Parathyroid adenoma (tissue), 2 donors: ENCODE results near the gene MRPL14.

ENCODE experiments used
- H2AFZ ChIP-seq: fragments of 300-600 bp; sonication (generic); one replicate; pipeline ENCODE4 v1.7.0; 2017; ENCODE audit warnings: antibody characterized with exemption, mild to moderate bottlenecking
- H3K27ac ChIP-seq: fragments of 300-600 bp; sonication (generic); one replicate; pipeline ENCODE4 v1.7.0; 2017
- H3K27me3 ChIP-seq: fragments of 300-600 bp; sonication (generic); one replicate; pipeline ENCODE4 v1.7.0; 2017; ENCODE audit warnings: low read length; ENCODE audit not compliant: control insufficient read depth, insufficient read depth
- H3K36me3 ChIP-seq: fragments of 300-600 bp; sonication (generic); one replicate; pipeline ENCODE4 v1.7.0; 2017; ENCODE audit warnings: low read length; ENCODE audit not compliant: control insufficient read depth, insufficient read depth
- H3K4me1 ChIP-seq: fragments of 300-600 bp; sonication (generic); one replicate; pipeline ENCODE4 v1.7.0; 2017; ENCODE audit warnings: control low read depth
- H3K4me2 ChIP-seq: fragments of 300-600 bp; sonication (generic); one replicate; pipeline ENCODE4 v1.7.0; 2017; ENCODE audit warnings: low read length
- H3K4me3 ChIP-seq: fragments of 300-600 bp; sonication (generic); one replicate; pipeline ENCODE4 v1.7.0; 2017; ENCODE audit warnings: low read depth, low read length
- H3K79me2 ChIP-seq: fragments of 300-600 bp; sonication (generic); one replicate; pipeline ENCODE4 v1.7.0; 2017; ENCODE audit warnings: control low read depth
- H3K9ac ChIP-seq: fragments of 300-600 bp; sonication (generic); one replicate; pipeline ENCODE4 v1.7.0; 2017; ENCODE audit warnings: mild to moderate bottlenecking
- H3K9me3 ChIP-seq: fragments of 300-600 bp; sonication (generic); one replicate; pipeline ENCODE4 v1.7.0; 2017; ENCODE audit warnings: low read length; ENCODE audit not compliant: control insufficient read depth
- TF ChIP-seq, protein P1 (sequence below): fragments of 300-600 bp; sonication (generic); IDR thresholded peaks from one replicate; pipeline ENCODE4 v1.7.0; 2017; ENCODE audit warnings: antibody characterized with exemption, mild to moderate bottlenecking
- donor health status: primary hyperparathyroidism.

MRPL14 gene

DNA sequence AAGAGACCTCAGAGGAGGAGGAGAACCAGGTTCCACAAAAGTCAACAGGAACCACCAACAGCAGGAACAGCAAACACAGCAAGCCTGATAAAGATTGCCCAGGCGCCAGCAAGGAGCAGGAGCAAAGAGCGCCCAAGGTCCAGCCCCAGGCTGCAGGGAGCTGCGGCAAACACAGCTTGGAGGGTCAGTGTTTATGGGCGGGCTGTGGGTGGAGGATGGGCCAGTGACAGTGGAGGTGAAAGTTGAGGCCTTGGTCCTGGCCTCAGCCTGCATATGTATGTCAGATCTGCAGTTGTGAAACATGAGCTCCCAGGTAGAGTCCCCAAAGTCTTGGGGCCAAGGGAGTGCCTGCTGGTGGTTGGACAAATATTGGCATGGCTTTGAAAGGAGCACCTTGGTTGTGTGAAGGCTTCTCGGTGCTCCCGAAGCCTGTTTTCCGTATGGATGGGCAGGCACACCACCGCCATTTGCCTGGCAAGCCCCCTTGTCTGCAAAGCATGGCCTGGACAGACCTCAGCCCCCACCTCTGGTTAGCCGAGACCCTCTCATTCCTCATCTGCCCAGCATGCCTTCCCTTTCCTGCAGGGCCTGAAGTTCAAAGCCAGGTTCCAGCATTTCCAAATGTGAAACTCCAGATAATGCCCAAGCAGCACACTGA, 29.4 kb upstream of the MRPL14 start:
- Histone ChIP-seq H3K4me2 (no peak overlapping the region), H3K9me3 (no peaks in the 10 kb centered on the region), H3K27ac (no peak overlapping the region), H3K79me2 (no peaks in the 10 kb centered on the region), H3K4me1 (no peaks in the 10 kb centered on the region), H3K4me3 (no peak overlapping the region), H3K36me3 (no peaks in the 10 kb centered on the region), H2AFZ (no peak overlapping the region), H3K27me3 (no peaks in the 10 kb centered on the region), H3K9ac (no peak overlapping the region)
- TF ChIP-seq, protein P1, sequence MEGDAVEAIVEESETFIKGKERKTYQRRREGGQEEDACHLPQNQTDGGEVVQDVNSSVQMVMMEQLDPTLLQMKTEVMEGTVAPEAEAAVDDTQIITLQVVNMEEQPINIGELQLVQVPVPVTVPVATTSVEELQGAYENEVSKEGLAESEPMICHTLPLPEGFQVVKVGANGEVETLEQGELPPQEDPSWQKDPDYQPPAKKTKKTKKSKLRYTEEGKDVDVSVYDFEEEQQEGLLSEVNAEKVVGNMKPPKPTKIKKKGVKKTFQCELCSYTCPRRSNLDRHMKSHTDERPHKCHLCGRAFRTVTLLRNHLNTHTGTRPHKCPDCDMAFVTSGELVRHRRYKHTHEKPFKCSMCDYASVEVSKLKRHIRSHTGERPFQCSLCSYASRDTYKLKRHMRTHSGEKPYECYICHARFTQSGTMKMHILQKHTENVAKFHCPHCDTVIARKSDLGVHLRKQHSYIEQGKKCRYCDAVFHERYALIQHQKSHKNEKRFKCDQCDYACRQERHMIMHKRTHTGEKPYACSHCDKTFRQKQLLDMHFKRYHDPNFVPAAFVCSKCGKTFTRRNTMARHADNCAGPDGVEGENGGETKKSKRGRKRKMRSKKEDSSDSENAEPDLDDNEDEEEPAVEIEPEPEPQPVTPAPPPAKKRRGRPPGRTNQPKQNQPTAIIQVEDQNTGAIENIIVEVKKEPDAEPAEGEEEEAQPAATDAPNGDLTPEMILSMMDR, result no peak

DNA sequence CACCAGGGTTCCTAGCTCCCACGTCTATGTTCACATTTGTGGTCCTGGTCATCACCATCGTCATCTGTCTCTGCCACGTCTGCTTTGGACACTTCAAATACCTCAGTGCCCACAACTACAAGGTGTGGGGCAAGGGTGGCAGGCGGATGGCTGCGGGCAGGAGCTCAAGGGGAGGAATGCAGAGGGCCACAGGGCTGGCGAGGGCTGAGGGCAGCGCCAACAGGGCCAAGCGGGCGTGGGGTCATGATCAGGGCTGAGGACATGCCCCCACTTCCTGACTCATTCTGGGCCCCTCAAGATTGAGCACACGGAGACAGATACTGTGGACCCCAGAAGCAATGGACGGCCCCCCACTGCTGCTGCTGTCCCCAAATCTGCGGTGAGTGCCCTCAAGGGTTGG, 26.8 kb upstream of the MRPL14 start:
- H2AFZ ChIP-seq, result no peak overlapping the region
- no peaks in the 10 kb centered on the region for H3K36me3 ChIP-seq
- no peaks in the 10 kb centered on the region for H3K79me2 ChIP-seq
- no peaks in the 10 kb centered on the region for H3K27me3 ChIP-seq
- H3K9ac ChIP-seq, result no peak overlapping the region
- H3K4me2 ChIP-seq, result no peak overlapping the region
- no peaks in the 10 kb centered on the region for H3K9me3 ChIP-seq
- H3K4me1 ChIP-seq, result no peaks in the 10 kb centered on the region
- no peak overlapping the region for H3K4me3 ChIP-seq
- H3K27ac ChIP-seq, result no peak overlapping the region
- TF ChIP-seq, protein P1, result no peak

DNA sequence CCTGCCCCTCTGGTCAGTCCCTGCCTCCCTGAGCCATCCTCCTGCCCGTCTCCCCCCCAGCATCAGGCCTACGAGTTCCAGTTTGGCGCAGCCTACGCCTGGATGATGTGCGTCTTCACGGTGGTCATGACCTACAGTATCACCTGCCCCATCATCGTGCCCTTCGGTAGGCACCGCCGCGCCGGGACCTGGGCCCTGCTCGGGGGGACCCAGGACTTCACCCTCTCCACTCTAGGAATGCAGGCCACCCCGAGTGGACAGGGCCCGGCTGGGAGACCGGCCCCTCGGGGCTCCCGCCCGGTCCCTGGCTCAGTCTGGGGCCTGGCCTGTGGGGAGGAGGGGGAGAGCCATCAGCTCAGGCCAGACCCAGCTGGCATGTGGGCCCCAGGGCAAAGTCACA, 25.3 kb upstream of the MRPL14 start:
- Histone ChIP-seq H3K9ac (no peak overlapping the region), H3K27me3 (no peaks in the 10 kb centered on the region), H3K27ac (no peak overlapping the region), H3K36me3 (no peaks in the 10 kb centered on the region), H3K79me2 (no peaks in the 10 kb centered on the region), H3K4me3 (no peak overlapping the region), H3K4me2 (no peak overlapping the region), H2AFZ (no peak overlapping the region), H3K9me3 (no peaks in the 10 kb centered on the region), H3K4me1 (no peaks in the 10 kb centered on the region)
- TF ChIP-seq, protein P1, result no peak

DNA sequence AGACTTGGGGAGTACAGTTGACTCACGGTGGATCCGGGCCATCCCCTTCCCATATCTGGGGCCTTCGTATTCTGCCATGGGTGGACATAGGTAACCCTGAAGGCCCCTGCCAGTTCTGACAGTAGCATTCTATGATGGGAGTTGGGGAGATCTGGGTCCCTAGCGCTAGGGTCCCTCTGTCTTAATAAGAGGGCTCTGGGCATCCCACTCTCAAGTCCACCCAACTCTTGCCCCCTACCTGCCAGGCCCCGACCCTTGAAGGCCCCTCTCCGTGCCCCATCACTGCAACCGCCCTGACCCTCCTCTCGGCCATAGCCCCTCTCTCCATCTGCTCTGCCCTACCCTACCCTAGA, 24.8 kb upstream of the MRPL14 start:
- Histone ChIP-seq H3K36me3 (no peaks in the 10 kb centered on the region), H3K4me1 (no peaks in the 10 kb centered on the region), H3K27ac (no peak overlapping the region), H3K4me3 (no peak overlapping the region), H3K9ac (no peak overlapping the region), H3K27me3 (no peaks in the 10 kb centered on the region), H3K79me2 (no peaks in the 10 kb centered on the region), H3K9me3 (no peaks in the 10 kb centered on the region), H2AFZ (no peak overlapping the region), H3K4me2 (no peak overlapping the region)
- TF ChIP-seq, protein P1, result no peak
